MM.1S (cell line): ENCODE results near the gene TGFBR2.

Experiments used
- CTCF ChIP-seq: fragments of 300-600 bp; sonication (generic); IDR thresholded peaks from 2 replicates; pipeline ENCODE4 v1.5.1; 2016; ENCODE audit warnings: antibody characterized with exemption, low read length, mixed read lengths
- EZH2 ChIP-seq: fragments of 300-600 bp; sonication (generic); optimal IDR thresholded peaks from 2 replicates; pipeline ENCODE3; 2017; ENCODE audit warnings: low read depth, mild to moderate bottlenecking, antibody characterized with exemption, low read length, mixed read lengths
- EZH2phosphoT487 ChIP-seq: fragments of 300-600 bp; sonication (generic); IDR thresholded peaks from 2 replicates; pipeline ENCODE4 v1.6.1; 2018; ENCODE audit warnings: antibody characterized with exemption, low read length

GRCh38 chr3:30695302-30696061, 89.1 kb downstream of the TGFBR2 start:
- TF ChIP-seq CTCF (no peak), EZH2phosphoT487 (no peak), EZH2 (no peak)
